H9 (cell line): Measurements from ENCODE around the gene GCLM. TPM values are rescaled to one million over a fixed set of nuclear protein-coding genes. Genes with fewer than 3 reads are reported as not detected.

ENCODE experiments used
- DNase-seq: peaks from one replicate; pipeline ENCODE4 v3.0.0-alpha.2; 2017
- H2AFZ ChIP-seq: one replicate; pipeline ENCODE4 v1.6.1; 2013; ENCODE audit warnings: mild to moderate bottlenecking, low read length, control low read depth, moderate library complexity
- H2AK5ac ChIP-seq: 2 replicates; pipeline ENCODE4 v1.6.1; 2013; ENCODE audit warnings: low read length, control low read depth, mixed read lengths; ENCODE audit not compliant: insufficient read length
- H2BK120ac ChIP-seq: one replicate; pipeline ENCODE4 v1.6.1; 2013; ENCODE audit warnings: low read depth, mild to moderate bottlenecking, low read length, control low read depth, inconsistent platforms; ENCODE audit not compliant: poor library complexity, severe bottlenecking
- H2BK12ac ChIP-seq: 2 replicates; pipeline ENCODE4 v1.6.1; 2013; ENCODE audit warnings: low read length, control low read depth, mixed read lengths, low read depth; ENCODE audit not compliant: insufficient read length
- H2BK15ac ChIP-seq: 2 replicates; pipeline ENCODE4 v1.6.1; 2013; ENCODE audit warnings: low read depth, low read length, control low read depth
- H2BK20ac ChIP-seq: one replicate; pipeline ENCODE4 v1.6.1; 2013; ENCODE audit warnings: low read depth, mild to moderate bottlenecking, low read length, control low read depth, inconsistent platforms; ENCODE audit not compliant: poor library complexity, severe bottlenecking
- H2BK5ac ChIP-seq: 2 replicates; pipeline ENCODE4 v1.6.1; 2013; ENCODE audit warnings: low read length, control low read depth, mixed read lengths; ENCODE audit not compliant: insufficient read length
- H3K14ac ChIP-seq: 2 replicates; pipeline ENCODE4 v1.6.1; 2013; ENCODE audit warnings: low read length, control low read depth; ENCODE audit not compliant: insufficient read depth
- H3K18ac ChIP-seq: 2 replicates; pipeline ENCODE4 v1.6.1; 2013; ENCODE audit warnings: low read depth, mild to moderate bottlenecking, mixed read lengths, low read length, control low read depth; ENCODE audit not compliant: insufficient read length
- H3K23ac ChIP-seq: 2 replicates; pipeline ENCODE4 v1.6.1; 2013; ENCODE audit warnings: low read length, control low read depth, mixed read lengths, low read depth; ENCODE audit not compliant: insufficient read length
- H3K23me2 ChIP-seq: 2 replicates; pipeline ENCODE4 v1.6.1; 2013; ENCODE audit warnings: low read depth, mild to moderate bottlenecking, mixed read lengths, low read length, control low read depth; ENCODE audit not compliant: insufficient read length, poor library complexity, severe bottlenecking
- H3K27ac ChIP-seq: 2 replicates; pipeline ENCODE4 v1.5.1; 2013; ENCODE audit warnings: low read length, control low read depth, mixed read lengths, low read depth; ENCODE audit not compliant: insufficient read length
- H3K27me3 ChIP-seq: 2 replicates; pipeline ENCODE4 v1.6.1; 2013; ENCODE audit warnings: low read length, control low read depth, inconsistent platforms; ENCODE audit not compliant: insufficient read depth
- H3K4ac ChIP-seq: 2 replicates; pipeline ENCODE4 v1.6.1; 2013; ENCODE audit warnings: low read depth, mild to moderate bottlenecking, control low read depth, inconsistent platforms, low read length, moderate library complexity
- H3K4me1 ChIP-seq: 2 replicates; pipeline ENCODE4 v1.6.1; 2013; ENCODE audit warnings: low read length, control low read depth, inconsistent platforms; ENCODE audit not compliant: insufficient read depth
- H3K4me2 ChIP-seq: 2 replicates; pipeline ENCODE4 v1.6.1; 2013; ENCODE audit warnings: low read length, control low read depth, mixed read lengths; ENCODE audit not compliant: insufficient read length, insufficient read depth
- H3K56ac ChIP-seq: 2 replicates; pipeline ENCODE4 v1.6.1; 2013; ENCODE audit warnings: low read depth, mild to moderate bottlenecking, mixed read lengths, low read length, control low read depth; ENCODE audit not compliant: insufficient read length
- H3K79me1 ChIP-seq: 2 replicates; pipeline ENCODE4 v1.6.1; 2013; ENCODE audit warnings: low read depth, mild to moderate bottlenecking, moderate library complexity, low read length, control low read depth, inconsistent platforms; ENCODE audit not compliant: insufficient read depth, poor library complexity, severe bottlenecking
- H3K79me2 ChIP-seq: 2 replicates; pipeline ENCODE4 v1.6.1; 2013; ENCODE audit warnings: low read length, control low read depth, inconsistent platforms; ENCODE audit not compliant: insufficient read depth
- H3K9ac ChIP-seq: 2 replicates; pipeline ENCODE4 v1.6.1; 2013; ENCODE audit warnings: low read length, control low read depth, mixed read lengths; ENCODE audit not compliant: insufficient read length; ENCODE audit errors: extremely low read depth
- H3K9me3 ChIP-seq: one replicate; pipeline ENCODE4 v1.6.1; 2013; ENCODE audit warnings: low read depth, low read length, inconsistent platforms; ENCODE audit not compliant: control insufficient read depth
- H3T11ph ChIP-seq: one replicate; pipeline ENCODE4 v1.6.1; 2013; ENCODE audit warnings: mild to moderate bottlenecking, low read length, control low read depth, inconsistent platforms
- H4K20me1 ChIP-seq: one replicate; pipeline ENCODE4 v1.6.1; 2013; ENCODE audit not compliant: control insufficient read depth, insufficient read length, insufficient read depth
- H4K5ac ChIP-seq: 2 replicates; pipeline ENCODE4 v1.6.1; 2013; ENCODE audit warnings: low read depth, mild to moderate bottlenecking, mixed read lengths, low read length, control low read depth; ENCODE audit not compliant: insufficient read length
- H4K8ac ChIP-seq: replicated peaks from 2 replicates; pipeline ENCODE4 v1.6.1; 2013; ENCODE audit warnings: low read length, control low read depth, mixed read lengths, low read depth; ENCODE audit not compliant: insufficient read length
- H4K91ac ChIP-seq: 2 replicates; pipeline ENCODE4 v1.6.1; 2013; ENCODE audit warnings: low read depth, mild to moderate bottlenecking, moderate library complexity, mixed read lengths, low read length, control low read depth; ENCODE audit not compliant: insufficient read length
- H3K27ac Mint-ChIP-seq, 3 experiments: 2 replicates in 2 of 3; 3 replicates in 1 of 3; pipeline ENCODE4 v1.8.0; 2020 to 2021; ENCODE audit warnings: mixed read lengths in 3 of 3, mild to moderate bottlenecking in 1 of 3, moderate library complexity in 1 of 3
- H3K27me3 Mint-ChIP-seq: 2 replicates; pipeline ENCODE4 v1.8.0; 2021; ENCODE audit warnings: low read depth, mild to moderate bottlenecking, moderate library complexity, mixed read lengths
- H3K36me3 Mint-ChIP-seq, 3 experiments: 2 replicates in 2 of 3; 3 replicates in 1 of 3; pipeline ENCODE4 v1.8.0; 2020 to 2021; ENCODE audit warnings: low read depth in 3 of 3, mixed read lengths in 3 of 3; ENCODE audit not compliant: insufficient read depth in 1 of 3
- H3K4me1 Mint-ChIP-seq, 2 experiments: 2 replicates each; pipeline ENCODE4 v1.8.0; 2020; ENCODE audit warnings: mixed read lengths in 2 of 2
- H3K4me3 Mint-ChIP-seq, 2 experiments: 2 replicates in 1 of 2; 3 replicates in 1 of 2; pipeline ENCODE4 v1.8.0; 2020 to 2021; ENCODE audit warnings: mild to moderate bottlenecking in 2 of 2, mixed read lengths in 2 of 2, moderate library complexity in 1 of 2
- H3K9me3 Mint-ChIP-seq, 2 experiments: 2 replicates in 1 of 2; 3 replicates in 1 of 2; pipeline ENCODE4 v1.8.0; 2020; ENCODE audit warnings: mild to moderate bottlenecking in 2 of 2, mixed read lengths in 2 of 2, moderate library complexity in 1 of 2
- CTCF ChIP-seq: fragments of 200-600 bp; sonication (generic); conservative IDR thresholded peaks from 3 replicates; pipeline ENCODE4 v1.8.0; 2021; ENCODE audit warnings: antibody characterized with exemption, mild to moderate bottlenecking
- WGBS: extraction: QIAGEN DNeasy Blood & Tissue Kit; methylation state at CpG from one replicate; pipeline ENCODE4 v1.1.7; 2013; ENCODE audit warnings: missing lambda C conversion rate, low lambda C conversion rate, mixed read lengths; ENCODE audit not compliant: insufficient read length; ENCODE audit errors: extremely low coverage; 5-methylcytosine and 5-hydroxymethylcytosine counted together
- total RNA-seq: library from RNA; stranded (reverse); gene quantifications from 2 replicates; pipeline ENCODE4 v1.2.1, GENCODE V29; 2021

GCLM gene
- total RNA-seq, 1 experiment from 2014 or later: 14.9 TPM

- Mint-ChIP-seq H3K27ac (no peak overlapping the region), H3K27me3 (peaks cover 3% of the 10 kb centered on the region; the same call in 1 of the 2 replicates), H3K36me3 (peaks cover 3 to 11% (median 6%) of the 10 kb centered on the region in 3 experiments; a peak in 5 of 7 replicates), H3K9me3 (peaks cover 0 to 1% of the 10 kb centered on the region in 2 experiments; a peak in 3 of 5 replicates), H3K4me1 (peaks cover 13 to 15% of the 10 kb centered on the region in 2 experiments), H3K4me3 (no peak overlapping the region)
- H3K9ac ChIP-seq: no peak overlapping the region
- H3K27ac ChIP-seq: no peak overlapping the region
- no peaks in the 10 kb centered on the region for H3K79me1 ChIP-seq
- no peak overlapping the region for H2BK20ac ChIP-seq
- no peak for DNase-seq
- no peaks in the 10 kb centered on the region; the same call in 1 of the 2 replicates for H3K4me1 ChIP-seq
- no peaks in the 10 kb centered on the region for H3K79me2 ChIP-seq
- no peak overlapping the region for H4K5ac ChIP-seq
- no peak overlapping the region for H3K4me2 ChIP-seq
- no peak overlapping the region for H2AK5ac ChIP-seq
- no peak overlapping the region for H4K8ac ChIP-seq
- no peak overlapping the region for H2BK5ac ChIP-seq
- H4K91ac ChIP-seq: no peak overlapping the region
- no peaks in the 10 kb centered on the region for H3K9me3 ChIP-seq
- no peak overlapping the region for H3K18ac ChIP-seq
- no peak overlapping the region for H3K4ac ChIP-seq
- H3K56ac ChIP-seq: no peak overlapping the region
- TF ChIP-seq CTCF: no peak
- H2BK15ac ChIP-seq: no peak overlapping the region
- no peak overlapping the region for H2BK120ac ChIP-seq
- H2BK12ac ChIP-seq: no peak overlapping the region
- no peaks in the 10 kb centered on the region for H3K27me3 ChIP-seq
- WGBS: no CpG with 5 or more reads among the region's 5 CpGs
- no peak overlapping the region for H3K23ac ChIP-seq
- no peak overlapping the region for H3K14ac ChIP-seq
- H3T11ph ChIP-seq: no peak overlapping the region
- no peaks in the 10 kb centered on the region for H3K23me2 ChIP-seq
- no peaks in the 10 kb centered on the region for H4K20me1 ChIP-seq
- no peak overlapping the region for H2AFZ ChIP-seq
Measured at GRCh38 chr1:93842750-93843500, 66.3 kb downstream of the GCLM start.
